KMS-11 (cell line): ENCODE measurements around the gene VDR.

ENCODE experiments used
- H2AFZ ChIP-seq: fragments of 200-600 bp; sonication (generic); 2 replicates; pipeline ENCODE4 v1.6.1; 2016; ENCODE audit warnings: antibody characterized with exemption, mixed run types, low read depth
- H3K27ac ChIP-seq: fragments of 200-600 bp; sonication (generic); 2 replicates; pipeline ENCODE4 v1.6.1; 2016; ENCODE audit warnings: mild to moderate bottlenecking, mixed run types
- H3K27me3 ChIP-seq: fragments of 200-600 bp; sonication (generic); 2 replicates; pipeline ENCODE4 v1.6.1; 2017; ENCODE audit warnings: mild to moderate bottlenecking, low read depth, mixed run types, moderate library complexity; ENCODE audit not compliant: insufficient read depth
- H3K36me3 ChIP-seq: fragments of 200-600 bp; sonication (generic); 2 replicates; pipeline ENCODE4 v1.6.1; 2017; ENCODE audit warnings: mild to moderate bottlenecking, mixed run types; ENCODE audit not compliant: insufficient read depth
- H3K4me1 ChIP-seq: fragments of 200-600 bp; sonication (generic); 2 replicates; pipeline ENCODE4 v1.6.1; 2016; ENCODE audit warnings: mild to moderate bottlenecking, low read depth, mixed run types; ENCODE audit not compliant: poor library complexity, severe bottlenecking
- H3K4me2 ChIP-seq: fragments of 200-600 bp; sonication (generic); 2 replicates; pipeline ENCODE4 v1.7.0; 2016; ENCODE audit warnings: mild to moderate bottlenecking, mixed run types
- H3K4me3 ChIP-seq: fragments of 200-600 bp; sonication (generic); IDR thresholded peaks from 2 replicates; pipeline ENCODE4 v1.6.1; 2017; ENCODE audit warnings: low read depth, low read length, mixed read lengths; ENCODE audit not compliant: insufficient read depth
- H3K79me2 ChIP-seq: fragments of 200-600 bp; sonication (generic); 2 replicates; pipeline ENCODE4 v1.6.1; 2016; ENCODE audit warnings: low read depth, mixed run types; ENCODE audit not compliant: insufficient read depth
- H3K9ac ChIP-seq: fragments of 200-600 bp; sonication (generic); 2 replicates; pipeline ENCODE4 v1.6.1; 2016; ENCODE audit warnings: mild to moderate bottlenecking, mixed run types
- H4K20me1 ChIP-seq: fragments of 200-600 bp; sonication (generic); 2 replicates; pipeline ENCODE4 v1.6.1; 2016; ENCODE audit warnings: mild to moderate bottlenecking, mixed run types; ENCODE audit not compliant: insufficient read depth
- CTCF ChIP-seq: fragments of 200-600 bp; sonication (generic); conservative IDR thresholded peaks from 2 replicates; pipeline ENCODE4 v1.6.1; 2017; ENCODE audit warnings: low read depth, mild to moderate bottlenecking, antibody characterized with exemption, low read length, moderate library complexity, mixed read lengths

Gene VDR

GRCh38 chr12:47833591-47834012 lies 71.2 kb downstream of the VDR start:
- H2AFZ ChIP-seq, result no peak overlapping the region
- no peak overlapping the region for H3K27ac ChIP-seq
- no peak for TF ChIP-seq CTCF
- no peaks in the 10 kb centered on the region for H3K79me2 ChIP-seq
- H3K9ac ChIP-seq, result no peak overlapping the region
- H3K27me3 ChIP-seq, result no peaks in the 10 kb centered on the region
- peaks cover 52% of the 10 kb centered on the region for H3K4me1 ChIP-seq
- H3K4me3 ChIP-seq, result no peak overlapping the region
- no peaks in the 10 kb centered on the region for H3K36me3 ChIP-seq
- no peaks in the 10 kb centered on the region for H4K20me1 ChIP-seq
- H3K4me2 ChIP-seq, result no peak overlapping the region

- H3K9ac ChIP-seq, result no peak overlapping the region
- H3K27me3 ChIP-seq, result no peaks in the 10 kb centered on the region
- no peak overlapping the region for H3K4me3 ChIP-seq
- peaks cover 52% of the 10 kb centered on the region for H3K4me1 ChIP-seq
- no peak overlapping the region for H2AFZ ChIP-seq
- no peak overlapping the region for H3K4me2 ChIP-seq
- no peaks in the 10 kb centered on the region for H3K79me2 ChIP-seq
- no peak for TF ChIP-seq CTCF
- no peak overlapping the region for H3K27ac ChIP-seq
- H3K36me3 ChIP-seq, result no peaks in the 10 kb centered on the region
- H4K20me1 ChIP-seq, result no peaks in the 10 kb centered on the region
Measured at GRCh38 chr12:47832263-47832933, 72.4 kb downstream of the VDR start.

- H3K27me3 ChIP-seq, result no peaks in the 10 kb centered on the region
- H3K27ac ChIP-seq, result no peak overlapping the region
- H4K20me1 ChIP-seq, result no peaks in the 10 kb centered on the region
- no peak overlapping the region for H3K4me3 ChIP-seq
- no peaks in the 10 kb centered on the region for H3K79me2 ChIP-seq
- no peaks in the 10 kb centered on the region for H3K36me3 ChIP-seq
- no peak for TF ChIP-seq CTCF
- H3K9ac ChIP-seq, result no peak overlapping the region
- no peak overlapping the region for H2AFZ ChIP-seq
- H3K4me2 ChIP-seq, result no peak overlapping the region
- peaks cover 58% of the 10 kb centered on the region for H3K4me1 ChIP-seq
Measured at GRCh38 chr12:47829584-47829983, 75.2 kb downstream of the VDR start.

- no peaks in the 10 kb centered on the region for H3K36me3 ChIP-seq
- no peaks in the 10 kb centered on the region for H3K27me3 ChIP-seq
- no peaks in the 10 kb centered on the region for H3K79me2 ChIP-seq
- no peak overlapping the region for H3K4me3 ChIP-seq
- H3K27ac ChIP-seq, result no peak overlapping the region
- peaks cover 63% of the 10 kb centered on the region for H3K4me1 ChIP-seq
- no peak for TF ChIP-seq CTCF
- H3K4me2 ChIP-seq, result no peak overlapping the region
- no peak overlapping the region for H2AFZ ChIP-seq
- no peak overlapping the region for H3K9ac ChIP-seq
- H4K20me1 ChIP-seq, result no peaks in the 10 kb centered on the region
Measured at GRCh38 chr12:47828976-47829482, 75.8 kb downstream of the VDR start.
